Measurements from ENCODE around the gene FAM107A.

The FAM107A gene

GRCh38 chr3:58564456-58565160 lies 12.6 kb downstream of the FAM107A start:
- DNase-seq = no peak
- Mint-ChIP-seq H3K36me3 (ENCODE audit: low read depth) (no peaks in the 10 kb centered on the region), H3K27me3 (ENCODE audit: low read depth, poor library complexity) (peaks cover 10% of the 10 kb centered on the region), H3K27ac (no peak overlapping the region), H3K4me1 (peaks cover 22% of the 10 kb centered on the region), H3K9me3 (no peaks in the 10 kb centered on the region), H3K4me3 (no peak overlapping the region)
- no peak for TF ChIP-seq CTCF (IDR thresholded peaks at IDR 0.05)

- no peak for TF ChIP-seq CTCF (IDR thresholded peaks at IDR 0.05)
- peaks cover 10% of the 10 kb centered on the region for H3K27me3 Mint-ChIP-seq (ENCODE audit: low read depth, poor library complexity)
- peaks cover 21% of the 10 kb centered on the region for H3K4me1 Mint-ChIP-seq
- H3K4me3 Mint-ChIP-seq = no peak overlapping the region
- no peaks in the 10 kb centered on the region for H3K36me3 Mint-ChIP-seq (ENCODE audit: low read depth)
- H3K9me3 Mint-ChIP-seq = no peaks in the 10 kb centered on the region
- no peak overlapping the region for H3K27ac Mint-ChIP-seq
- no peak for DNase-seq
Measured at GRCh38 chr3:58564054-58564453, 13.1 kb downstream of the FAM107A start.

GRCh38 chr3:58563386-58564035 lies 13.7 kb downstream of the FAM107A start:
- H3K9me3 Mint-ChIP-seq = no peaks in the 10 kb centered on the region
- no peak for DNase-seq
- H3K4me1 Mint-ChIP-seq = peaks cover 15% of the 10 kb centered on the region
- H3K36me3 Mint-ChIP-seq (ENCODE audit: low read depth) = no peaks in the 10 kb centered on the region
- peak overlapping the region; percentile 74 for H3K27ac Mint-ChIP-seq
- no peak for TF ChIP-seq CTCF (IDR thresholded peaks at IDR 0.05)
- no peak overlapping the region for H3K4me3 Mint-ChIP-seq
- H3K27me3 Mint-ChIP-seq (ENCODE audit: low read depth, poor library complexity) = peaks cover 4% of the 10 kb centered on the region

- Mint-ChIP-seq H3K36me3 (ENCODE audit: low read depth) (no peaks in the 10 kb centered on the region), H3K27ac (no peak overlapping the region)
- no peak for DNase-seq
Measured at GRCh38 chr3:58562498-58562897, 14.7 kb downstream of the FAM107A start.

GRCh38 chr3:58560771-58561311 lies 16.4 kb downstream of the FAM107A start:
- peak; percentile 45 for DNase-seq
- H3K27ac Mint-ChIP-seq = no peak overlapping the region
- no peak overlapping the region for H3K4me3 Mint-ChIP-seq
- H3K36me3 Mint-ChIP-seq (ENCODE audit: low read depth) = no peaks in the 10 kb centered on the region
- peaks cover 31% of the 10 kb centered on the region for H3K4me1 Mint-ChIP-seq
- no peak for TF ChIP-seq CTCF (IDR thresholded peaks at IDR 0.05)
- H3K9me3 Mint-ChIP-seq = no peaks in the 10 kb centered on the region
- peaks cover 4% of the 10 kb centered on the region for H3K27me3 Mint-ChIP-seq (ENCODE audit: low read depth, poor library complexity)

More at GRCh38 chr3:58562498-58562897, 14.7 kb downstream of the FAM107A start:
- Mint-ChIP-seq H3K4me3 (no peak overlapping the region), H3K27me3 (ENCODE audit: low read depth, poor library complexity) (peaks cover 3% of the 10 kb centered on the region), H3K9me3 (no peaks in the 10 kb centered on the region), H3K4me1 (peaks cover 21% of the 10 kb centered on the region)
- TF ChIP-seq CTCF (IDR thresholded peaks at IDR 0.05) = no peak
